Upper lobe of left lung (tissue), 6 donors: ENCODE data around the gene ZNF891. TPM values are rescaled to one million over a fixed set of nuclear protein-coding genes. Genes with fewer than 3 reads are reported as not detected.

Experiments
- ATAC-seq, 2 donors: fragments of 200-7000 bp; cut with Tn5 transposase; one replicate each; pipeline ENCODE4 v1.9.1; 2022; ENCODE audit warnings: mild to moderate bottlenecking in 2 of 2, moderate library complexity in 2 of 2; ENCODE audit not compliant: low FRiP score in 2 of 2
- DNase-seq, 2 donors: peaks; one replicate each; pipeline ENCODE4 v3.0.0-alpha.2; 2019 to 2020
- H3K27ac ChIP-seq, 4 donors: fragments of 200-600 bp; sonication (generic); one replicate each; pipeline ENCODE4 v1.5.1; 2016 to 2019
- H3K27me3 ChIP-seq, 4 donors: fragments of 200-600 bp; sonication (generic); one replicate each; pipeline ENCODE4 v1.5.1; 2017 to 2019
- H3K36me3 ChIP-seq, 4 donors: fragments of 200-600 bp; sonication (generic); one replicate each; pipeline ENCODE4 v1.5.1; 2016 to 2019
- H3K4me1 ChIP-seq, 4 donors: fragments of 200-600 bp; sonication (generic); one replicate each; pipeline ENCODE4 v1.5.1; 2018 to 2019
- H3K4me3 ChIP-seq, 4 donors: fragments of 200-600 bp; sonication (generic); one replicate each; pipeline ENCODE4 v1.5.1; 2017 to 2019; ENCODE audit warnings: mild to moderate bottlenecking in 2 of 4, moderate library complexity in 1 of 4
- H3K9me3 ChIP-seq, 4 donors: fragments of 200-600 bp; sonication (generic); one replicate each; pipeline ENCODE4 v1.5.1; 2018 to 2019
- CTCF ChIP-seq, 6 experiments: fragments of 450-650 bp in 4 of 6; fragments of 200-600 bp in 2 of 6; sonication (generic) in 2 of 6; IDR thresholded peaks; one replicate each; pipeline ENCODE4 v1.5.1; 2016 to 2019; ENCODE audit warnings: antibody characterized with exemption in 6 of 6
- EP300 ChIP-seq, 4 donors: sonication (generic); formaldehyde crosslinking; IDR thresholded peaks; one replicate each; pipeline ENCODE4 v1.5.1; 2017; ENCODE audit warnings: antibody characterized with exemption in 4 of 4, control low read depth in 2 of 4
- POLR2A ChIP-seq, 4 donors: fragments of 450-650 bp; IDR thresholded peaks; one replicate each; pipeline ENCODE4 v1.5.1; 2016 to 2017; ENCODE audit warnings: antibody characterized with exemption in 4 of 4, mild to moderate bottlenecking in 2 of 4
- POLR2AphosphoS5 ChIP-seq, 2 donors: sonication (generic); formaldehyde crosslinking; IDR thresholded peaks; one replicate each; pipeline ENCODE4 v1.5.1; 2017; ENCODE audit warnings: antibody characterized with exemption in 2 of 2
- WGBS, 2 donors: methylation state at CpG; one replicate each; pipeline ENCODE4 v1.1.5; 2017 to 2018; 5-methylcytosine and 5-hydroxymethylcytosine counted together
- total RNA-seq, 6 donors: library from RNA; depleted of rRNA in 4 of 6; stranded (reverse); fragments of >200 nt in 4 of 6; gene quantifications; one replicate each; pipeline versions ENCODE4 v1.1.0 to v1.2.1, GENCODE V29; 2016 to 2021
- donor health status: DM: no; HTN: no; CAD: no; lungs with moderate emphysema.
- donor health status: DM: no; HTN: yes; CAD: no; lungs with severe emphysema.

Gene ZNF891
- total RNA-seq, 6 donors from 2014 or later, result 1.1 to 5.2 (median 1.7) TPM

GRCh38 chr12:133129368-133130037, 571 bp downstream of the ZNF891 start:
- Histone ChIP-seq H3K4me1 (peaks cover 0 to 7% (median 0%) of the 10 kb centered on the region in 4 donors), H3K27ac (peak overlapping the region; percentile 91 to 97 (median 92)), H3K27me3 (no peaks in the 10 kb centered on the region), H3K36me3 (peaks cover 0 to 24% (median 6%) of the 10 kb centered on the region in 4 donors), H3K9me3 (peaks cover 32 to 69% (median 66%) of the 10 kb centered on the region in 4 donors), H3K4me3 (peak overlapping the region; percentile 62 to 92 (median 72))
- DNase-seq (peak in 1 of 2 donors; percentile 30), ATAC-seq (peak in 1 of 2 donors; percentile 26)
- 28 to 34% methylated on average over 19 to 24 of the region's 26 CpGs for WGBS, 2 donors
- TF ChIP-seq CTCF (IDR thresholded peaks at IDR 0.05) (no peak), POLR2AphosphoS5 (IDR thresholded peaks at IDR 0.05) (no peak), POLR2A (IDR thresholded peaks at IDR 0.05) (no peak), EP300 (IDR thresholded peaks at IDR 0.05) (no peak)

- no peak for TF ChIP-seq EP300 (IDR thresholded peaks at IDR 0.05)
- TF ChIP-seq POLR2A (IDR thresholded peaks at IDR 0.05), result no peak
- TF ChIP-seq POLR2AphosphoS5 (IDR thresholded peaks at IDR 0.05), result no peak
- no peak for TF ChIP-seq CTCF (IDR thresholded peaks at IDR 0.05)
- no peaks in the 10 kb centered on the region for H3K27me3 ChIP-seq
- H3K4me3 ChIP-seq, result no peak overlapping the region
- no peak for DNase-seq
- H3K36me3 ChIP-seq, result peaks cover 4 to 39% (median 17%) of the 10 kb centered on the region in 4 donors
- peaks cover 0 to 4% (median 0%) of the 10 kb centered on the region in 4 donors for H3K4me1 ChIP-seq
- H3K9me3 ChIP-seq, result peaks cover 81 to 94% (median 91%) of the 10 kb centered on the region in 4 donors
- WGBS, 2 donors, result 96 to 100% methylated on average over 2 of the region's 2 CpGs
- no peak for ATAC-seq
- H3K27ac ChIP-seq, result no peak overlapping the region
Observed at GRCh38 chr12:133124674-133125073, 5.4 kb downstream of the ZNF891 start.

GRCh38 chr12:133120385-133121191, 9.5 kb downstream of the ZNF891 start:
- Histone ChIP-seq H3K9me3 (peaks cover 100% of the 10 kb centered on the region in 4 donors), H3K27me3 (no peaks in the 10 kb centered on the region), H3K27ac (no peak overlapping the region), H3K36me3 (peaks cover 4 to 44% (median 15%) of the 10 kb centered on the region in 4 donors), H3K4me1 (no peaks in the 10 kb centered on the region), H3K4me3 (no peak overlapping the region)
- TF ChIP-seq EP300 (IDR thresholded peaks at IDR 0.05) (no peak), POLR2AphosphoS5 (IDR thresholded peaks at IDR 0.05) (no peak)
- DNase-seq, result no peak
- no peak for ATAC-seq
- 90 to 97% methylated on average over 3 of the region's 3 CpGs for WGBS, 2 donors

- H3K36me3 ChIP-seq, result peaks cover 8 to 57% (median 37%) of the 10 kb centered on the region in 4 donors
- H3K27me3 ChIP-seq, result no peaks in the 10 kb centered on the region
- DNase-seq, result no peak
- H3K4me3 ChIP-seq, result no peak overlapping the region
- TF ChIP-seq POLR2AphosphoS5 (IDR thresholded peaks at IDR 0.05) (no peak), POLR2A (IDR thresholded peaks at IDR 0.05) (no peak), CTCF (IDR thresholded peaks at IDR 0.05) (no peak), EP300 (IDR thresholded peaks at IDR 0.05) (no peak)
- ATAC-seq, result no peak
- no peaks in the 10 kb centered on the region for H3K4me1 ChIP-seq
- 92% methylated on average over 2 of the region's 2 CpGs for WGBS, 2 donors
- no peak overlapping the region for H3K27ac ChIP-seq
- peaks cover 97 to 100% (median 99%) of the 10 kb centered on the region in 4 donors for H3K9me3 ChIP-seq
Observed at GRCh38 chr12:133108150-133108549, 21.9 kb downstream of the ZNF891 start.

GRCh38 chr12:133107121-133107520, 23.0 kb downstream of the ZNF891 start:
- Histone ChIP-seq H3K4me3 (no peak overlapping the region), H3K9me3 (peaks cover 99 to 100% (median 100%) of the 10 kb centered on the region in 4 donors), H3K27ac (no peak overlapping the region), H3K4me1 (no peaks in the 10 kb centered on the region), H3K27me3 (no peaks in the 10 kb centered on the region), H3K36me3 (peaks cover 8 to 67% (median 46%) of the 10 kb centered on the region in 4 donors)
- DNase-seq, result no peak
- 89 to 90% methylated on average over 1 of the region's 1 CpG for WGBS, 2 donors
- no peak for ATAC-seq
- no peak for TF ChIP-seq EP300 (IDR thresholded peaks at IDR 0.05)
- TF ChIP-seq POLR2AphosphoS5 (IDR thresholded peaks at IDR 0.05), result no peak
- no peak for TF ChIP-seq CTCF (IDR thresholded peaks at IDR 0.05)
- TF ChIP-seq POLR2A (IDR thresholded peaks at IDR 0.05), result no peak
